IMR-90 (cell line): ENCODE data around the gene CDT1. TPM values are rescaled to one million over a fixed set of nuclear protein-coding genes. Genes with fewer than 3 reads are reported as not detected.

Source experiments
- ATAC-seq: fragments of 200-7000 bp; cut with Tn5 transposase; 2 replicates; pipeline ENCODE4 v1.9.1; 2020; ENCODE audit warnings: low read depth, mild to moderate bottlenecking, moderate library complexity
- BruUV-seq: library from RNA; stranded (reverse); fragments of 400-500 nt; replicated peaks from 2 replicates; lab custom pipeline; 2021; lab: Mats Ljungman, UMichigan
- CTCF ChIA-PET: fragments of 300-600 bp; formaldehyde crosslinking; extraction: SDS; loops from one replicate; lab custom pipeline; 2021; ENCODE audit warnings: antibody characterized with exemption; lab: Yijun Ruan, JAX
- POLR2A ChIA-PET: fragments of 300-600 bp; sonication (Branson Sonifier 250); formaldehyde crosslinking; loops from one replicate; lab custom pipeline; 2022; ENCODE audit warnings: antibody characterized with exemption; ENCODE audit not compliant: unreplicated experiment; lab: Charles Lee
- DNase-seq: peaks from one replicate; pipeline ENCODE4 v3.0.0; 2013
- H2AFZ ChIP-seq: replicated peaks from 2 replicates; pipeline ENCODE3; 2013; ENCODE audit warnings: low read length, mild to moderate bottlenecking; ENCODE audit not compliant: poor library complexity
- H2AK5ac ChIP-seq: 2 replicates; pipeline ENCODE4 v1.6.1; 2013; ENCODE audit warnings: low read depth, low read length, inconsistent platforms
- H2AK9ac ChIP-seq: replicated peaks from 2 replicates; pipeline ENCODE3; 2013; ENCODE audit warnings: mild to moderate bottlenecking, low read depth, low read length, moderate library complexity; ENCODE audit not compliant: poor library complexity
- H2BK120ac ChIP-seq: 2 replicates; pipeline ENCODE4 v1.6.1; 2013; ENCODE audit warnings: low read depth, low read length, inconsistent platforms
- H2BK15ac ChIP-seq: 3 replicates; pipeline ENCODE4 v1.6.1; 2013; ENCODE audit warnings: low read depth, low read length, inconsistent platforms
- H2BK20ac ChIP-seq: 2 replicates; pipeline ENCODE4 v1.6.1; 2013; ENCODE audit warnings: low read depth, mild to moderate bottlenecking, inconsistent platforms, low read length, moderate library complexity
- H2BK5ac ChIP-seq: 2 replicates; pipeline ENCODE4 v1.6.1; 2013; ENCODE audit warnings: mild to moderate bottlenecking, low read depth, low read length, inconsistent platforms; ENCODE audit not compliant: poor library complexity, severe bottlenecking
- H3K14ac ChIP-seq: replicated peaks from 2 replicates; pipeline ENCODE4 v1.6.1; 2013; ENCODE audit warnings: low read depth, low read length, inconsistent platforms
- H3K18ac ChIP-seq: 2 replicates; pipeline ENCODE4 v1.6.1; 2013; ENCODE audit warnings: low read depth, low read length, control low read depth
- H3K23ac ChIP-seq: 2 replicates; pipeline ENCODE4 v1.6.1; 2013; ENCODE audit warnings: low read depth, low read length, inconsistent platforms
- H3K27ac ChIP-seq: 2 replicates; pipeline ENCODE4 v1.5.1; 2013; ENCODE audit warnings: mild to moderate bottlenecking, control low read depth, low read length; ENCODE audit not compliant: insufficient read depth
- H3K27me3 ChIP-seq: 2 replicates; pipeline ENCODE4 v1.6.1; 2013; ENCODE audit warnings: low read length; ENCODE audit not compliant: control insufficient read depth, insufficient read depth
- H3K36me3 ChIP-seq: 2 replicates; pipeline ENCODE4 v1.6.1; 2013; ENCODE audit warnings: low read length, mixed read lengths; ENCODE audit not compliant: control insufficient read depth, insufficient read depth
- H3K4ac ChIP-seq: 2 replicates; pipeline ENCODE4 v1.6.1; 2013; ENCODE audit warnings: low read depth, low read length, inconsistent platforms
- H3K4me1 ChIP-seq: 2 replicates; pipeline ENCODE4 v1.6.1; 2013; ENCODE audit warnings: low read length, mixed read lengths; ENCODE audit not compliant: control insufficient read depth, insufficient read depth
- H3K4me2 ChIP-seq: 2 replicates; pipeline ENCODE4 v1.6.1; 2013; ENCODE audit warnings: low read depth, mild to moderate bottlenecking, control low read depth, low read length, moderate library complexity
- H3K4me3 ChIP-seq: 2 replicates; pipeline ENCODE4 v1.5.1; 2013; ENCODE audit warnings: low read depth, mild to moderate bottlenecking, control low read depth, low read length, moderate library complexity; ENCODE audit not compliant: insufficient read depth
- H3K56ac ChIP-seq: 2 replicates; pipeline ENCODE4 v1.6.1; 2013; ENCODE audit warnings: low read length, inconsistent platforms; ENCODE audit not compliant: insufficient read depth; ENCODE audit errors: extremely low read depth
- H3K79me1 ChIP-seq, 2 experiments: 2 replicates each; pipeline ENCODE4 v1.6.1; 2013; ENCODE audit warnings: low read length in 2 of 2, inconsistent platforms in 1 of 2, low read depth in 1 of 2
- H3K9ac ChIP-seq: 2 replicates; pipeline ENCODE4 v1.6.1; 2013; ENCODE audit warnings: low read depth, low read length, control low read depth
- H3K9me1 ChIP-seq: 2 replicates; pipeline ENCODE4 v1.6.1; 2013; ENCODE audit warnings: low read length, inconsistent platforms; ENCODE audit not compliant: insufficient read depth
- H3K9me3 ChIP-seq: 2 replicates; pipeline ENCODE4 v1.6.1; 2013; ENCODE audit warnings: low read length; ENCODE audit not compliant: control insufficient read depth, insufficient read depth
- H4K20me1 ChIP-seq: 2 replicates; pipeline ENCODE4 v1.6.1; 2013; ENCODE audit warnings: low read length, inconsistent platforms; ENCODE audit not compliant: insufficient read depth
- H4K5ac ChIP-seq: 2 replicates; pipeline ENCODE4 v1.6.1; 2013; ENCODE audit warnings: mild to moderate bottlenecking, low read depth, low read length, control low read depth
- H4K8ac ChIP-seq, 2 experiments: 2 replicates each; pipeline ENCODE4 v1.6.1; 2013; ENCODE audit warnings: low read depth in 2 of 2, low read length in 2 of 2, control low read depth in 1 of 2, inconsistent platforms in 1 of 2
- H4K91ac ChIP-seq: 2 replicates; pipeline ENCODE4 v1.6.1; 2013; ENCODE audit warnings: low read depth, low read length, inconsistent platforms; ENCODE audit not compliant: insufficient read depth
- FOS ChIP-seq: fragments of 150-350 bp; IDR thresholded peaks from 2 replicates; pipeline ENCODE4 v1.6.1; 2016; ENCODE audit warnings: low read depth, low read length
- MAFK ChIP-seq: IDR thresholded peaks from 2 replicates; pipeline ENCODE4 v1.6.1; 2012; ENCODE audit warnings: low read depth, low read length, improper control_type of control experiment
- MAZ ChIP-seq: IDR thresholded peaks from 2 replicates; pipeline ENCODE4 v1.6.1; 2012; ENCODE audit warnings: low read depth, mild to moderate bottlenecking, low read length, improper control_type of control experiment, moderate library complexity, borderline replicate concordance
- MXI1 ChIP-seq: IDR thresholded peaks from 2 replicates; pipeline ENCODE4 v1.6.1; 2012; ENCODE audit warnings: low read depth, mild to moderate bottlenecking, low read length, moderate library complexity, borderline replicate concordance
- POLR2A ChIP-seq: IDR thresholded peaks from 2 replicates; pipeline ENCODE4 v1.6.1; 2012; ENCODE audit warnings: mild to moderate bottlenecking, low read depth, low read length
- RCOR1 ChIP-seq: IDR thresholded peaks from 2 replicates; pipeline ENCODE4 v1.6.1; 2012; ENCODE audit warnings: mild to moderate bottlenecking, low read length, improper control_type of control experiment; ENCODE audit not compliant: insufficient replicate concordance
- WGBS, 2 experiments: methylation state at CpG; one replicate each; pipeline versions ENCODE4 v1.1.5 to v1.1.7; 2013; ENCODE audit warnings: missing lambda C conversion rate in 2 of 2; ENCODE audit not compliant: insufficient read length in 1 of 2; ENCODE audit errors: extremely low coverage in 2 of 2; 5-methylcytosine and 5-hydroxymethylcytosine counted together
- dilution Hi-C: fragments of 300-500 bp; cut with HindIII; formaldehyde crosslinking; loops from one replicate; pipeline ENCODE4 v1.14.3; 2018; ENCODE audit warnings: low sequenced_read_pairs; ENCODE audit not compliant: unreplicated experiment
- in situ Hi-C: fragments of 300-500 bp; cut with MboI; formaldehyde crosslinking; loops from 3 replicates; pipeline ENCODE4 v1.14.3; 2019; ENCODE audit warnings: low sequenced_read_pairs, inconsistent platforms, mixed read lengths
- intact Hi-C: fragments of 100-400 bp; cut with micrococcal nuclease; formaldehyde crosslinking; loops from 2 replicates; pipeline ENCODE4 v1.10.0; 2022
- polyA plus RNA-seq, 3 experiments: library from polyadenylated mRNA; depleted of rRNA; stranded (reverse); fragments of >200 nt; gene quantifications; 2 replicates each; pipeline ENCODE4 v1.2.3, GENCODE V29; 2012; ENCODE audit warnings: low replicate concordance in 1 of 3
- total RNA-seq: library from RNA; depleted of rRNA; stranded (reverse); fragments of >200 nt; gene quantifications from 2 replicates; pipeline ENCODE4 v1.2.3, GENCODE V29; 2012
- TF ChIP-seq, protein P1 (sequence below): fragments of 150-350 bp; IDR thresholded peaks from 2 replicates; pipeline ENCODE4 v1.6.1; 2016; ENCODE audit warnings: low read depth, mild to moderate bottlenecking, low read length, moderate library complexity, borderline replicate concordance
- TF ChIP-seq, protein P2 (sequence below): conservative IDR thresholded peaks from 2 replicates; pipeline ENCODE4 v1.5.1; 2012; ENCODE audit warnings: mild to moderate bottlenecking, low read depth, low read length, improper control_type of control experiment
- TF ChIP-seq, protein P3 (sequence below): fragments of 150-350 bp; IDR thresholded peaks from 2 replicates; pipeline ENCODE4 v1.6.1; 2017; ENCODE audit warnings: mild to moderate bottlenecking, antibody characterized with exemption, low read length, low read depth

CDT1 gene
- total and polyA plus RNA-seq, 2 of the 4 experiments (the other 2 are of a cell fraction): 3.2 to 11.8 TPM

DNA sequence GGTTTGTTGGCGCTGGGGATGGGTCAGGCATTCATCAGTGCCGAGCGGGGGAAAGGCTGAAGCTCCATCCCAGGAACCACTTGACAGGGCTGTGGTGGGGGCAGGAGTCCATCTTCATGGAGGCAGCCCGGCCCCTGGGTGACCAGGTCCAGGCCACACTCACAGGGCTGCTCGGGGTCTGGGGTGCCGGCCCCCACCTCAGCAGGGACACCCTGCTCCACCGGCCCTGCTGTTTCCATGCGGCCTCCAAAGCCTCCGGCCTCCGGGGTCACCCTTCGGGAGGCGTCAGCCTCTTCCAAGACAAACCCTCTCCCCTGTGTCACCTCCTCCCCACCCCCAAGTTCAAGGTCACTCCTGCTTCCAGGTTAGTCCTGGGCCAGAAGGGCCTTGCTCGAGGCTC is 31.1 kb downstream of the CDT1 start:
- Histone ChIP-seq H3K9me1 (no peaks in the 10 kb centered on the region), H3K9me3 (no peaks in the 10 kb centered on the region), H3K4me1 (peaks cover 4% of the 10 kb centered on the region; the same call in 1 of the 2 replicates), H3K79me1 (no peaks in the 10 kb centered on the region), H2BK5ac (no peak overlapping the region), H4K5ac (no peak overlapping the region), H3K18ac (no peak overlapping the region), H4K8ac (no peak overlapping the region), H2AK5ac (no peak overlapping the region), H3K4me3 (no peak overlapping the region), H2AK9ac (no peak overlapping the region), H2BK20ac (no peak overlapping the region), H2AFZ (no peak overlapping the region), H3K27ac (no peak overlapping the region), H3K14ac (no peak overlapping the region), H2BK120ac (no peak overlapping the region), H2BK15ac (no peak overlapping the region), H3K9ac (no peak overlapping the region), H3K4me2 (no peak overlapping the region), H3K36me3 (peaks cover 22% of the 10 kb centered on the region; the same call in 1 of the 2 replicates), H3K4ac (no peak overlapping the region), H3K27me3 (no peaks in the 10 kb centered on the region), H3K56ac (no peak overlapping the region), H3K23ac (no peak overlapping the region), H4K91ac (no peak overlapping the region), H4K20me1 (peaks cover 4% of the 10 kb centered on the region; the same call in 1 of the 2 replicates)
- dilution Hi-C loops: no loop called here
- TF ChIP-seq, protein P1, sequence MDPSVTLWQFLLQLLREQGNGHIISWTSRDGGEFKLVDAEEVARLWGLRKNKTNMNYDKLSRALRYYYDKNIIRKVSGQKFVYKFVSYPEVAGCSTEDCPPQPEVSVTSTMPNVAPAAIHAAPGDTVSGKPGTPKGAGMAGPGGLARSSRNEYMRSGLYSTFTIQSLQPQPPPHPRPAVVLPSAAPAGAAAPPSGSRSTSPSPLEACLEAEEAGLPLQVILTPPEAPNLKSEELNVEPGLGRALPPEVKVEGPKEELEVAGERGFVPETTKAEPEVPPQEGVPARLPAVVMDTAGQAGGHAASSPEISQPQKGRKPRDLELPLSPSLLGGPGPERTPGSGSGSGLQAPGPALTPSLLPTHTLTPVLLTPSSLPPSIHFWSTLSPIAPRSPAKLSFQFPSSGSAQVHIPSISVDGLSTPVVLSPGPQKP: no peak
- TF ChIP-seq, protein P2, sequence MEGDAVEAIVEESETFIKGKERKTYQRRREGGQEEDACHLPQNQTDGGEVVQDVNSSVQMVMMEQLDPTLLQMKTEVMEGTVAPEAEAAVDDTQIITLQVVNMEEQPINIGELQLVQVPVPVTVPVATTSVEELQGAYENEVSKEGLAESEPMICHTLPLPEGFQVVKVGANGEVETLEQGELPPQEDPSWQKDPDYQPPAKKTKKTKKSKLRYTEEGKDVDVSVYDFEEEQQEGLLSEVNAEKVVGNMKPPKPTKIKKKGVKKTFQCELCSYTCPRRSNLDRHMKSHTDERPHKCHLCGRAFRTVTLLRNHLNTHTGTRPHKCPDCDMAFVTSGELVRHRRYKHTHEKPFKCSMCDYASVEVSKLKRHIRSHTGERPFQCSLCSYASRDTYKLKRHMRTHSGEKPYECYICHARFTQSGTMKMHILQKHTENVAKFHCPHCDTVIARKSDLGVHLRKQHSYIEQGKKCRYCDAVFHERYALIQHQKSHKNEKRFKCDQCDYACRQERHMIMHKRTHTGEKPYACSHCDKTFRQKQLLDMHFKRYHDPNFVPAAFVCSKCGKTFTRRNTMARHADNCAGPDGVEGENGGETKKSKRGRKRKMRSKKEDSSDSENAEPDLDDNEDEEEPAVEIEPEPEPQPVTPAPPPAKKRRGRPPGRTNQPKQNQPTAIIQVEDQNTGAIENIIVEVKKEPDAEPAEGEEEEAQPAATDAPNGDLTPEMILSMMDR: no peak
- TF ChIP-seq RCOR1: no peak
- TF ChIP-seq, protein P3, sequence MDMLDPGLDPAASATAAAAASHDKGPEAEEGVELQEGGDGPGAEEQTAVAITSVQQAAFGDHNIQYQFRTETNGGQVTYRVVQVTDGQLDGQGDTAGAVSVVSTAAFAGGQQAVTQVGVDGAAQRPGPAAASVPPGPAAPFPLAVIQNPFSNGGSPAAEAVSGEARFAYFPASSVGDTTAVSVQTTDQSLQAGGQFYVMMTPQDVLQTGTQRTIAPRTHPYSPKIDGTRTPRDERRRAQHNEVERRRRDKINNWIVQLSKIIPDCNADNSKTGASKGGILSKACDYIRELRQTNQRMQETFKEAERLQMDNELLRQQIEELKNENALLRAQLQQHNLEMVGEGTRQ: no peak
- no peak for TF ChIP-seq MAFK
- TF ChIP-seq FOS: no peak
- TF ChIP-seq MAZ: no peak
- no peak for TF ChIP-seq POLR2A
- no peak for TF ChIP-seq MXI1
- DNase-seq: no peak
- intact Hi-C loops: no loop called here
- ChIA-PET POLR2A (no interaction called here), CTCF (no interaction called here)
- in situ Hi-C loops: no loop called here
- BruUV-seq: no TSS peak
- no peak for ATAC-seq
- no CpG with 5 or more reads among the region's 13 CpGs for WGBS, 2 experiments
